DOHH2 (cell line): Measurements from ENCODE around the gene MOV10L1.

ENCODE experiments used
- H3F3A ChIP-seq: fragments of 200-600 bp; sonication (generic), shearing (Covaris generic); 2 replicates; pipeline ENCODE4 v1.6.0; 2016; ENCODE audit warnings: antibody characterized with exemption, mild to moderate bottlenecking; ENCODE audit not compliant: control insufficient read depth, insufficient read depth
- H3K27ac ChIP-seq: fragments of 200-600 bp; sonication (generic); 2 replicates; pipeline ENCODE4 v1.5.1; 2014; ENCODE audit warnings: low read depth, mild to moderate bottlenecking, low read length, moderate library complexity
- H3K27me3 ChIP-seq: fragments of 200-600 bp; sonication (generic); 2 replicates; pipeline ENCODE4 v1.6.1; 2014; ENCODE audit warnings: mild to moderate bottlenecking, low read length, mixed read lengths; ENCODE audit not compliant: control insufficient read depth
- H3K36me3 ChIP-seq: fragments of 200-600 bp; sonication (generic); 2 replicates; pipeline ENCODE4 v1.6.1; 2014; ENCODE audit warnings: mild to moderate bottlenecking, low read length, moderate library complexity, mixed read lengths; ENCODE audit not compliant: control insufficient read depth
- H3K4me1 ChIP-seq: fragments of 200-600 bp; sonication (generic); 2 replicates; pipeline ENCODE4 v1.6.1; 2014; ENCODE audit warnings: mild to moderate bottlenecking, low read length, mixed read lengths; ENCODE audit not compliant: control insufficient read depth
- H3K4me2 ChIP-seq: fragments of 200-600 bp; sonication (generic); 2 replicates; pipeline ENCODE4 v1.6.0; 2014; ENCODE audit warnings: mild to moderate bottlenecking, low read length, moderate library complexity
- H3K4me3 ChIP-seq: fragments of 200-600 bp; sonication (generic); 2 replicates; pipeline ENCODE4 v1.5.1; 2014; ENCODE audit warnings: mild to moderate bottlenecking, low read length, mixed read lengths
- H3K79me2 ChIP-seq: fragments of 200-600 bp; sonication (generic); 2 replicates; pipeline ENCODE4 v1.6.1; 2014; ENCODE audit warnings: mild to moderate bottlenecking, low read length, mixed read lengths; ENCODE audit not compliant: control insufficient read depth
- H3K9me2 ChIP-seq: fragments of 200-600 bp; sonication (generic); replicated peaks from 2 replicates; pipeline ENCODE4 v1.6.1; 2014; ENCODE audit warnings: mild to moderate bottlenecking, low read length, mixed read lengths; ENCODE audit not compliant: control insufficient read depth
- H3K9me3 ChIP-seq: fragments of 200-600 bp; sonication (generic); 2 replicates; pipeline ENCODE4 v1.6.1; 2014; ENCODE audit warnings: antibody characterized with exemption, low read length, mixed read lengths; ENCODE audit not compliant: control insufficient read depth, insufficient read depth
- H4K20me1 ChIP-seq: fragments of 200-600 bp; sonication (generic); 2 replicates; pipeline ENCODE4 v1.6.0; 2014; ENCODE audit warnings: low read depth, mild to moderate bottlenecking, antibody characterized with exemption, low read length, moderate library complexity; ENCODE audit not compliant: control insufficient read depth, insufficient read depth
- CTCF ChIP-seq: fragments of 200-600 bp; sonication (generic); IDR thresholded peaks from one replicate; pipeline ENCODE4 v1.5.1; 2014; ENCODE audit warnings: antibody characterized with exemption, mild to moderate bottlenecking, low read depth, low read length; ENCODE audit not compliant: poor library complexity, severe bottlenecking
- EZH2phosphoT487 ChIP-seq: fragments of 200-600 bp; sonication (generic); IDR thresholded peaks from 2 replicates; pipeline ENCODE4 v1.6.1; 2017; ENCODE audit warnings: borderline replicate concordance, mild to moderate bottlenecking, antibody characterized with exemption, low read length, moderate library complexity, mixed read lengths

The MOV10L1 gene

GRCh38 chr22:50184004-50184901 lies 94.4 kb downstream of the MOV10L1 start:
- peaks cover 37% of the 10 kb centered on the region for H3K79me2 ChIP-seq
- H3K27me3 ChIP-seq = no peaks in the 10 kb centered on the region
- peaks cover 29% of the 10 kb centered on the region for H3K36me3 ChIP-seq
- no peak overlapping the region for H3K27ac ChIP-seq
- H3K9me2 ChIP-seq = no peaks in the 10 kb centered on the region
- peaks cover 47% of the 10 kb centered on the region for H3K4me1 ChIP-seq
- H4K20me1 ChIP-seq = no peaks in the 10 kb centered on the region
- peak overlapping the region; percentile 97 for H3K4me2 ChIP-seq
- no peaks in the 10 kb centered on the region for H3K9me3 ChIP-seq
- no peak for TF ChIP-seq EZH2phosphoT487
- TF ChIP-seq CTCF = no peak
- peak overlapping the region; percentile 97 for H3K4me3 ChIP-seq
- peaks cover 21% of the 10 kb centered on the region for H3F3A ChIP-seq

- peak overlapping the region; percentile 97 for H3K4me2 ChIP-seq
- no peaks in the 10 kb centered on the region for H4K20me1 ChIP-seq
- no peaks in the 10 kb centered on the region for H3K9me3 ChIP-seq
- H3K79me2 ChIP-seq = peaks cover 37% of the 10 kb centered on the region
- H3K4me1 ChIP-seq = peaks cover 48% of the 10 kb centered on the region
- H3K27me3 ChIP-seq = no peaks in the 10 kb centered on the region
- TF ChIP-seq EZH2phosphoT487 (no peak), CTCF (no peak)
- H3K27ac ChIP-seq = peak overlapping the region; percentile 64
- no peaks in the 10 kb centered on the region for H3K9me2 ChIP-seq
- peak overlapping the region; percentile 97 for H3K4me3 ChIP-seq
- H3F3A ChIP-seq = peaks cover 28% of the 10 kb centered on the region
- peaks cover 32% of the 10 kb centered on the region for H3K36me3 ChIP-seq
These were observed 95.1 kb downstream of the MOV10L1 start for GRCh38 chr22:50184902-50185374.

- peaks cover 32% of the 10 kb centered on the region for H3K36me3 ChIP-seq
- H3F3A ChIP-seq = peaks cover 31% of the 10 kb centered on the region
- H3K27me3 ChIP-seq = no peaks in the 10 kb centered on the region
- TF ChIP-seq CTCF = no peak
- TF ChIP-seq EZH2phosphoT487 = no peak
- peak within 1 kb of the TSS; percentile 100 for H3K27ac ChIP-seq
- H3K9me3 ChIP-seq = no peaks in the 10 kb centered on the region
- peak within 1 kb of the TSS; percentile 99 for H3K4me2 ChIP-seq
- no peaks in the 10 kb centered on the region for H4K20me1 ChIP-seq
- H3K9me2 ChIP-seq = no peaks in the 10 kb centered on the region
- peak within 1 kb of the TSS; percentile 97 for H3K4me3 ChIP-seq
- peaks cover 37% of the 10 kb centered on the region for H3K79me2 ChIP-seq
- peaks cover 50% of the 10 kb centered on the region for H3K4me1 ChIP-seq
These were observed 95.7 kb downstream of the MOV10L1 start, which contains the start of gene TRABD for GRCh38 chr22:50185375-50186087. Gene TRABD, plus strand, starts transcription at chr22:50185913. Its CDS starts 7,148 bp downstream, at chr22:50193061.
